GM19467 (cell line): Measurements from ENCODE around the gene TRIM65.
"Not testable (repeated sequence)": the region's sequence is repeated elsewhere in the genome, so short reads cannot be mapped to it uniquely, and the experiment has no call there.

Experiments used
- ATAC-seq: cut with Tn5 transposase; IDR thresholded peaks from one replicate; pipeline ENCODE4 v1.9.1; 2021; ENCODE audit warnings: mild to moderate bottlenecking, moderate library complexity; ENCODE audit not compliant: unreplicated experiment

The TRIM65 gene

DNA sequence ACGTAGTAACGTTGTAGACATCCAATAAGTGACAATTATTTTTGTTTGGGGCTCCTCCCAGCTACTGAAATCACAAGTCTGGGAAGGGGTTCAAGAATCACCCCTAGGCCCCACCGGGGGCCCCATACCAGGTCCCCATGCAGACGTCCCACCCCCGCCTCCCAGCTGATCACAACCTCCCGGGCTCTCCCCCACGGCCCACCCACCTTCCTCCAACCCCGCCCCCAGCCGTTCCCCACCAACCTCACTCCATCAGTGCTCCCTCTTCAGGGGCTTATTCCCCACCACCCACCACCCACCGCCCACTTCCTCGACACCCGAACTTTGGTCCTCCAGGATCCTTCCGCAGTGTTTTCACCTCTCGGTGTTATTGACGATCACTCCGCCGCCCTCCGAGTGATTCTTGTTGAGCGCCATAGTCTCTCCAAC, 41.9 kb downstream of the TRIM65 start:
- no peak for ATAC-seq

DNA sequence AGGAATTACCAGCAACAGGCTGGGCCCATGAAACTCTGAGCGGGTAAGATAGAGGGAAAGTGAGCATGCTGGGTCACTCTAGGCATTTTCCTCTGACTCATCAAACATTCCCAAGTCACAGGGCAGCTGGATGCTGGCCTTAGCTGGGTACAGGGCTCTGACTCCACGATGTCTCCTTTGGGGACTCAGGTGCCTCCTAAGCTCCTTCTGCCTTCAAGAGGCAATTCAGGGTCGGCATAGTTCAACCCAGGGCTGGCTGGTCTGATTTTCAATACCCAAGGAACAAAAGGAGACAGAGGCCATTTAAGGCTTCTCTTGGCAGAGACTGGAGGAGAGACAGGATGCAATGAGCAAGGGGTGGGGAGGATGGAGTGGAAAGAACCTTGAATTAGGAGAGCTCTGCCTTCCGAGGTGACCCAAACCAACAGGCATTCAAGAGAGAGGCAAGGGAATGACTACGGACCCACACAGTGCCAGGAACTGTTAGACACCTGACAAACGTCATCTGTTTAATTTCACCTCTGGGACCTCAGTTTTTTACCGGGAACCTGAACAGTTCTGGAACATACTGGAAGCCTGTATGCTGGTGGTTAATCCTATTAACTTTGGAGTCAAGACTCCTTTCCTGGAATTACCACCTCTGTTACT, 42.5 kb downstream of the TRIM65 start:
- no peak for ATAC-seq

DNA sequence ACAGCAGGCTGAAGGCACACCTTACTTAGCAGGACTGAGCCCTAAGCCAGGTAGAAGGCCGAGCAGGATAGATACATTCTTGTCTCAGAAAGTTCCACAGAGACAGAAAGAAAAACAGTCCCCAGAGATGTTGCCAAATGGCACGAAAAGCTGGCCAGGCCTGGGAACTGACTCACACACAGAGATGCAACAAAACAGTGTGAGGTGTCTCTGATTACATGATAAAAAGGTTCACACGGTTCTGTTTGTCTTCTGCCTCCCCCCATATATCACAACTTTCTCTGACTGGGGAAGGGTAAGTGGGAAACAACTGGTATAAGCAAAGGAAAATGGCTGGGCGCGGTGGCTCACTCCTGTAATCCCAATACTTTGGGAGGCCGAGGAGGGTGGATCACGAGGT, 43.3 kb downstream of the TRIM65 start:
- ATAC-seq, result no peak

DNA sequence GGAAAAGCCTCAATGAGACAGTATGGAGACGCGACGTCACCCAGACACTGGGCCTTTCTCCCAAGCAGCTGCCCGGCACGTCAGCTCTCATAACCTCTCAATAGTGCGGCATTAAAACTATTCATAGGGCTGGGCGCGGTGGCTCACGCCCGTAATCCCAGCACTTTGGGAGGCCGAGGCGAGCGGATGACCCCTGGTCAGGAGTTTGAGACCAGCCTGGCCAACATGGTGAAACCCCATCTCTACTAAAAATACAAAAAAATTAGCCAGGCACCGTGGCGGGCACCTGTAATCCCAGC, 45.1 kb downstream of the TRIM65 start:
- ATAC-seq, result not testable (repeated sequence)

DNA sequence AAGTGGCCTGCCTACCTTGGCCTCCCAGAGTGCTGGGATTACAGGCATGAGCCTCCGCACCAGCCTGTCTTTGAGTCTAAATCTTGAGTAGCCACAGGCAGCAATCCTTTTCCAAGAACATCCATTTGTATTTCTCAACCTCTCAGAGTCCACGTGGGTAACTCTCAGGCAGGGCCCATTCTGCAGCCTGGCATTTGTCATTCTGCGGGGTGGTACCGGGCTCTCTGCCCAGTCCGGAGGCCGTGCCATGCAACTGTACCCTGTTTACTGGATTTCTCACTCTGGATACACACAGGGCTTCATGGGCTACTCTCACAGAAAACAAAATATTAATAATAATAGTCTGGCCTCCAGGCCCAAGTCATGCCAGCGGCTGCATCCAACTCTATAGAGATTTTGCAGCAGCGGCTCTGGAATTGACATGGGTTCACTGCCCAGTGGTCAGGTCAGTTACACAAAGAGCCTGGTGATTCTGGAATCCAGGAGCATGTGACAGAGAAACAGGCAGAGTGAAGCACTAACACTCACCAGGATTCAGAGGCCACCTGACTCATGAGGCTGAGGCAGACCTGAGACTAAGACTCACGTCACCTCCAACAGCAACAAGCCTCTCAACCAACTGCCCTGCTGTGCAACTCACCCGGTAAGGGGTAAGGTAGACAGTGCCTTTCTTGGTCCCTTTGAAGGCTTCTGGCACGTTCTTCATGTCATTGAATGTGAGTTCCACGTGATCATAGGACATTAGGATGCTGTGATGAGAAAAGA, 45.6 kb downstream of the TRIM65 start:
- no peak for ATAC-seq

DNA sequence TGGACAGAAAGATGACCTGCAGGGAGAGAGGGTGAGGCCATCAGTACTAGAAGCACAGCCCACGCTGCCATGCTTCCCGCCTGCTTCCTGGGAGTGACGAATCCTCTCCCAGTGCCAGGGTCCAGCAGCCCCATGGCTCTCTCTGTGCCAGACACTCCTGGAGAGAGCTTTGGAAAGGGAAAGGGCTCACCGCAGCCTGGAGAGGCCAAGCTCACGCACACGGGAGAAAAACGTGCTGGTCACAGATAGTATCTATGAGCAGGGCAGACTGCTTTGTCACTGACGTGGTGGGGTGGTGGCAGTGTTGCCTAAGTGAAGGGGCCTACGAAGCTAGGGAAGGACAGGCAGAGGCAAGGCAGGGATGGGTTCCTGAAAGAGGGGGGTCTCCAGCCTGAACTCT, 47.0 kb downstream of the TRIM65 start:
- ATAC-seq, result no peak

DNA sequence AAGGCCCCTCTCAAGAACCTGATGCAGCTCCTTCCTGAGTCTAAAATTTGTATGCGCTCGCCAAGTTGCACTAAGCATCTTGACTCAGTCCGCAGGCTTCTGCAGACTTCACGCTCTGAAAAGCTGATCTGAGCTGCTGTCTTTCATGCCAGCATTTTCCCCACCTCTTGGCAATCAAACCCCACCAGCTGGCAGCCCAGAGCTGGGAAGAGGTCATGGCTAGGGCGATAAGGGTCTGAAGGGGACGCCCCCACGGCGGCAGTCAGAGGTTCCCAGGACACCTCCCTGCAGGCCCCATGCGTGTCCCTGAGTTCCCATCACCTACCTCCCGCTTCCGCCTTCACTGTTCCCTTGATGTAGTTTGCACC, 47.5 kb downstream of the TRIM65 start:
- no peak for ATAC-seq

DNA sequence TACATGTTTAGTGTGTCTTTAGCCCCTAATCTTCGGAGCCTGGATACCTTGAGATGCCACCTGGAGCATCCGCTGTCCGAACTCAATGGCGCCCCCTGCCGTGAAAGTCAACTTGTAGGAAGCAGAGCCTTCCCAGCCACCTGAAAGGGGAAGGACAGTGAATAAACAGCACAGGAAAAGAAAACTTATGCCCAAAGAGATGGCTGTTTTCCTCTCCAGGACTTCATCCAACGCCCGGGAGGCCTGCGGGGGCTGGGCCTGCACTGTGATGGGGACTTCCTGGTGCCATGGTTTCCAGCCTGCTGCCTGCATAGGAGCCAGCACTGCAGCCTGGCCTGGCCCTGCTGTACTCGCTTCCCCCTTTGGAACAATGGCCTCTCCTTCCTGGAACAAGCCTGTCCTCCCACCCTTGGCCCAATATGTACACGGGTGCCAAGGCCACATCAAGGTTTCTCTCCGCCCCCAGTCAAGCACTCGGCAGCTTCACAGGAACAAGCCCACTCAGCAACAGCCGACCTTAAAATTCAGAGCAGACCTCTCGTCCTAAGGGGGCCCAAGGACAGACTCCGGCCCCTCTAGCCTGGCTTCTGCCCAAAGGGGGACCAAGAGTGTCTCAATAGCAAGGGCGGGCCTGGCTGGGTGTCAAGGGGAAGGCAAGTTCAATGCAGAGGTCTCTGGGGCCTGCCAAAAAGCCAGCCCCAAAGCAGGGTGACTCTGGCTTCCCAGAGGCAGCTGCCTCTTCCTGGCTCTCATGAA, 48.0 kb downstream of the TRIM65 start:
- ATAC-seq, result no peak

DNA sequence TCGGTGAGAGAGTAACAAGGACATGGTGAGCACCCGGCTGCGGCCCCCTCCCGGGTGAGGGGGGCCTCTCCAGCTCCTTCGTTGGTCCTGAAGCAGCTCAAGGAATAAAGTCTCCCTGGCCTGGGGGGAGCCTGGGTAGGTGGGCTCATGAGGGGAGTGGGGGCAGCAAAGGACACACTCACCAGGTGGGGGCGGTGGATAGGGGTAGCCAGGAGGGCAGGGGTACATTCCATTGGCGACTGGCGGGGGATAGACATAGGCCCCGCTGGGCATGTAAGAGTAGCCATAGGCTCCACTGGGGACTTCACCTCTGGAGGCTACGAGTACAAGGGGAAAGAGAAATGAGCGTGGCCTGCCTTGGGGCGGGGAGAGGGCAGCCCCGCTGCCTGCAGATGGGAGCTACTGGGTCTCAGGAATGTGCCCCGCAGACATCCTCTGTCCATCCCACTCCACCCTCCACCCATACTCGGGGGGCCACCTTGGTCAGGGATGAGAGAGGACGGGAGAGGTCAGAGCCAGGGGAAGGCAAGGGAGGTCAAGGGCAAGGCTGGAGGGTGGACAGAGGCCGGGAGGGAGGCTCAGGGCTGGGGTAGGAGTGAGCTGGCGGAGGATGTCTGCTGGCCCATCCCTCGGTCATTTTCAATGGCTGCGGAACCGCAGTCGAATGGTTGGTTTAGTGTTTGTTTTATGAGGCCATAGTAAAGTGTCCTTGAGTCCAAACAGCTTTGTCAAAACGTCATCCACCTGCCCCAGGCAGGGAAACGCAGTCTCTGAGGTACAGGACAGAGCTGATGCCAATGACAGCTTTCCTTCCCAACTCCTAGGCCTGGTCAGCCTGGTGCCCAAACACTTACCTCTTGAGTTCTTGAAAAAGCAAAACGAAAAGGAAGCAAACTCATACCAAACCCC, 48.9 kb downstream of the TRIM65 start:
- no peak for ATAC-seq

DNA sequence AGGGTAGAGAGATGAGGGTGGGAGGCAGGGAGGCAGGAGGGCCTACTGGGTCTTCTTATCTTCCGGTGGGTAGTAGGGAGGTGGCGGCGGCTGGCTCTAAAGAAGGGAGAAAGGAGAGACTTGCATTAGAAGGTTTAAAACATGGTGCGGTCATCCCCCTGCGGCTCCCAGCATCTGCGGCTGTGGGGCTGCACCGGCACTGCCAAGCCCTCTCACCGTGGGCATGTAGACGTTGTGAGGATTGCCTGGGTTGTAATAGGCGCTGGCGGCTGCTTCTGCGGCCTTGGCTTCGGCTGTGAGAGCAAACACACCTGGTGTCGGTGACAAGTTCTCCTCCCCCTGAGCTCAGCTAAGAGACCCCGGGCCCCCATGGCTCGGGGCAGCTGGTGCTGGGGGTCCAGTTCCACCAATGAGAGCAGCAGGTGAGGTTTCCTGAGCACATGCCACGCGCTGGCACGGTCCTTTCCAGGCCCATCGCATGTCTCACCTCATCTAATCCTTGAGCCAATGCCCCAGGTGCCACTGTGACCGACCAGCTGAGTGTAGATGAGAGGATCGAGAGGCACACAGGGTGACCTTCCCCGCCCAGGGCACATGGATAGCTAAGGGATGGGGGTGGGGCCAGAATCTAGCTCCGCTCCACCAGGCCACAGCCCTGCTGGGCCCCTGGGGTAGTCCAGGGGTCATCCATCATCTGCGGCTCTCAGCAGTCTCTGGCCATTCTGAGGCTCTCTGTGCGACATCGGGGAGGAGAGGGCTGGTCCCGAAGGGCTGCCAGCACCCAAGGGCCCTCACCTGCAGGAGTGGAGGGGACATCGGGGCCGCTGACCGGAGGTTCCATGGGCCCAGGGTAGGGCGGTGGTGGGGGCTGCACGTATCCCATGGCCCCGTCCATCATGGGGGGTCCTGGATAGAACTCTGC, 49.8 kb downstream of the TRIM65 start:
- no peak for ATAC-seq

DNA sequence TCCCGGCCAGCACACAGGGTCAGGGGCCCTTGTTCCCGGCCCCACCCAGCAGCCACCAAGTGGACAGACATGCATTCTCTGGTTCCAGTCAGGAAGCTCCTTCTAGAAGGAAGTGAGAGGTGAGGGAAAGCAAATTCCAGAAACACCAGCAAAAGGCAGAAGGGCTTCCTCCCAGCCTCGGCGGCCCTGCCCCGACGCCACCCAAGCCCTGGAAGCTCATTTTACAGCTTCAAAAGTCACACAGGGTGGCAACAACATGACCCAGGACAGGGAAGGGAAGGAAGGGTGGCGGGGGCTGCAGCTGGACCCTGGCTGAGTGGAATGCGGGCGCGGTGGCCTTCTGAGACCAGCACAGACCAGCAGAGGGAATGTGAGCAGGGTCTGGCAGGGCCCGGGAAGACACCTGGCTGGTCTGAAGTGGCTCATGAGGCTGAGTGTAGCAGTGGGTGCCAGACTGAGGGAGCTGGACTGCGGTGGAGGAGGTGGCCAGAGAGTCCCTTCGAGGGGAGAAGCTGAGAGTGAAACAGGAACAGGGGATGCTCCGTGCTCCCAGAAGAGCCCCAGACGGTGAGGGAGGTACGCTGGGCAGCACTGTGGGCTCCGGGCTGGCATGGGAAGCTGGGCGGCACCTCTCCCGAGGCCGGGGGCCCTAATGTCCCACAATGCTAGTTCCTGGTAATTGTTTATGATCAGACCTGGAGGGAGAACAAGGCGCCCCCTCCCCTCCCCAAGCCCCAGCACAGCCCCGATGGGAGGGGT, 50.6 kb downstream of the TRIM65 start:
- ATAC-seq, result no peak

DNA sequence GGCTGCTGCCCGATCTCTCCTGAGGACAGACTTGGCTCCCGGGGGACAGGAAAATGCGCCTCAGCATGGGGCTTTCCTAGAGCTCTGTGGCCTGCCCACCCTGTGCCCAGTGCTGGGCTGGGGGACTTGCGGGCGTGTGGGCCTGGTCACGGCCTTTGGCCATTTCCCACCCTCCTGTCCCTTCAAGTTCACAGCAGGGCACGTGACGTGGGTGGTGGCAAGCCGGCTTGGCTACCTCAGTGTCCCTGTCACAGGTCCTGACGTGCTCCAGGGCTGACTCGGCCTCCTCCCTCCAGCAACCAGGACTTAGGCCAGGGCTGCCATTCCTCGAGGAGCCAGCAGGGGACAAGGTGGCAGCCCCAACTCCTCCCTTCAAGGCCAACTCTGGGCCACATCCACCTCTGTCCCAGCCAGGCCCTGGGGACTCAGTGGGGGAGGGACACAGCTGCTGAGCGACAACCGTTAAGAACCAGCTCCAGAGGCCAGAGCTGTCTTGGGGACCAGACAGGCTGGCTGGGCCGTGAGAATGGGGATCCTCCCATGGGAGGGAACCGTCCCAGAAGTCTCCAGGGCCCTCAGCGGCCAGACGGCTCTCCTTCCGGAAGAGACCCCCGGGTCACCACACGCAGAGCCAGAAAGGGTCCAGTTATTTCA, 51.6 kb downstream of the TRIM65 start:
- peak; percentile 71 for ATAC-seq

DNA sequence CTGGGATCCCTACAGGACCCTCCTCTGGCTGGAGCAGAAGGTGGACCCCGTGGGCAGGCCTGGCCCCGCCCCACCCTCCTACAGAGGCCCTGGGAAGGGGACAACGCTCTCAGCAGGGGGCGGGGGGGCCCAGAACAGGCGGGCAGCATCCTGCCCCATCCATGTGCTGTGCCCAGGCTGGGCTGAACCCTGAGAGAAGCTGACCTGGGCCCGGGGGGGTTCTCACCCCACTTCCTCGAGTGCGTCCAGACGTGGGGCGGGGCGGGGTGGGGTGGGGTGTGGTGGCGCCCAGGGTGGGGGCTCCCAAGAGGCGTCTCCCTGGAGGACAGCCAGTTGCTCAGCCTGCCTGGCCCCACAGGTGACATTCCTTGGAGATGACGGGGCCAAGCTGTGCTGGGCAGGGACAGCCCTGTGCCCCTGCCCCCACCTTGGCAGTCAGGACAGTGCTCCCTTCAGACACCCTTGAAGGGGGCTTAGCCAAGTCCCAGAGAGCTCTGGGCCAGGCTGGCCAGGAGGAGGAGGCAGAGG, 52.2 kb downstream of the TRIM65 start:
- no peak for ATAC-seq

DNA sequence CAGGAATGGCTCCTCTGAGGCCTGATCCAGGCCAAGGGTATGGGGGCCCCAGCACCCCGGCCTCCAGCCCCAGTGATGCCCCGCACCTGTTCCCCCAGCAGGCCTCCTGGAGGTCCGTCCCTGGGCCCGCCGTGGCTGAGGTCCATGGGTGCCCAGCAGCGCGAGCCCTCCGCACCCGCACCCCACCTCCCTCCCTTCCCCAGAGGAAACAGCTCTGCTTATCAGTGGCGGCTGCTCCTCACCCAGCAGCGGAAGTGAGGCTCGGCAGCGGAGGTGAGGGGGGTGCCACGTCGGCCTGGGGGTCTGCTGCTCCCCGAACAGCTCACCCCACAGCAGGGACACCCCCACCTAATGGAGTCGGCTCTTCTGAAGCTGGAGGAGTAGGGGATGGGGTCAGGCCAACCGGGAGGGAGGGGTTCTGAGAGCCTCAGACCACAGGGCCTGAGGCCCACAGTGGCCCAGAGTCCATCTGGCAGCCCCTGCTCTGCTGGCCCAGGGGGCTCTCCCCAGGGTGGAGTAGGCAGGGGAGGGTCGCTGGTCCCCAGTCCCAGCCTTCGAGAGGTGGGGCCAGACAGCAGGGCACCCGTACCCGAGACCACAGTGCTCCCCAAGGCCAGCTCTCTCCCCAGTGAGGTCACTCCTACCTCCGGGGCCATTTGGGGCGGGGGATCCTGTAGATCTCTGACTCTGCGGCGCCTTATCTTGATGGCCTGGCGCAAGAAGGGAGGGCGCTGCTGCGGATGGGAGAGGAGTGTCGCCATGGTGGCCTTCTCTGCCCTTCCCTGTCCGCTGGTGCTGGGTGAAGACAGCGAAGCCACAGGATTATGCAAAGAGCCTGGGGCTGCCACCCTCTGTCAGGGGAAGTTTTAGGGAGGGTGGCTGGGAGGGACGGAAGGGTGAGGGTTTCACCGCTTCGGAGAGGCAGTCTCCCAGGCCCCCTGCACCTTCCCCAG, 52.9 kb downstream of the TRIM65 start, which contains the start of gene UNC13D:
TSS of gene UNC13D (minus strand) at position 828 of the 953 bp plus-strand sequence. CDS start at position 761, 67 bp downstream.
- ATAC-seq, result no peak

DNA sequence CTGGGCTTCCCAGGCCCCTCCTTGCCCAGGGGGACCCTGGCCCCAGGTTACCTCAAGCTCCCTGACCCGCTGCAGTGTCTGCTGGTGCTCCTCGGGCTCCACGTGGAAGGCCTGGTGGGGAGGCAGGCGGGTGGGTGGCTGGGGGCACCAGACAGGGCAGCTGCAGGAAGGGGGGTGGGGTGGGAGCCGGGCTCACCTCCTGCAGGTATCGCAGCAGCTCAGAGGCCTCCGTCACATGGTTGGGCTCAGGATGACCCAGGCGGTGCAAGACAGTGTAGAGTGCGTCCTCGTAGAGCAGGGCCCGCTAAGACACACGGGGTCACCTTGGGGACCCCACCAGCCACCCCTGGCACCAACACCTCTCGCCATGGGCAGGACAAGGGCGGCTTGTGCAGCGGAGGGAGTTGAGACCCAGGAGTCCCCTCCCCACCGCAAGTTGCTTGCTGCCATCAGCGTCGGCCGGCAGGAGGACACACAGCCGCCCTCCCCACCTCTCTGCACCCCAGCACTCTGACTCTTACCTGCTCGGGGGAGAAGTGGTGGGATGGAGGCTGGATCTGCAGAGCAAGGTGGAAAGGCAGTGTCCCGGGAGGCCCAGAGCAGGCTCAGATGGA, 53.7 kb downstream of the TRIM65 start:
- no peak for ATAC-seq

DNA sequence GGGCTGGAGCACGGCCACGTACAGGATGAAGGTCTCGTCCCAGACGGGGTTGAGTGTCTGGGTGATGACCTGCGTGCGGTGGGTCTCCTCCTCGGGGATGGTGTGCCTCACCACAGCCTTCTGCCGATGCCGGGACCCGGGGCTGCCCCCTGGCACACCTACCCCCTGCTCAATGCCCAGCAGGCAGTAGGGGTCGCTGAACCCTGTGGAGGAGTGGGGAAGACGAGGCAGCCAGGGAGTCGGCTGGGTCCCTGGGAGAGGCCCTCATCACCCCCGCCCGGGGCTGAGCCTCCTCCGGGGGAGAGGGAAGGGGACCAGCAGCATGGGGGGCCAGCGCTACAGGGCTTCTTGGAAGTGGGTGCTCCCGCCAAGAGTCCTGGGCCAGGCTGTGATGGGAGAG, 54.3 kb downstream of the TRIM65 start:
- ATAC-seq, result no peak

DNA sequence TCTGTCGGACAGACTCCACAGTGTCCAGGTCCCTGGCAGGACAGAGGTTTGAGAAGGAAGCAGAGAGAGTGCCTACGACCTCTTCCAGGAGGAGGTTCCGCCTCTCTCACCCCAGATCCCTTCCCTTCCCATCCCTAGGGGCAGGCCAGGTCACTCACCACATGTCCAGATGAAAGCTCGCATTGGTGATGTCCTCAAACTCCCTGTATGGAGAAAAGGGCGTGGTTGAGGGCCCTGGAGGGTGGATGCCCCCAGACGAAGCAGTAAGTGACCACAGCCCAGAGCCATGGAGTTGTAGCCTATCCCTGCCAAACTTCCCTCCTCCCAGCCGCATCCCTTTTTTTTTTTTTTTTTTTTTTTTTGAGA, 56.0 kb downstream of the TRIM65 start:
- ATAC-seq, result no peak
